Thyroid gland (tissue), 4 donors: ENCODE measurements around the gene OTOG.

Experiments used
- POLR2A ChIP-seq, 2 donors: fragments of 450-650 bp; IDR thresholded peaks; one replicate each; pipeline ENCODE4 v1.6.1; 2017; ENCODE audit warnings: antibody characterized with exemption in 2 of 2, mild to moderate bottlenecking in 2 of 2, moderate library complexity in 1 of 2
- TF ChIP-seq, protein P1 (sequence below), 6 experiments: fragments of 200-600 bp in 3 of 6; fragments of 450-650 bp in 3 of 6; sonication (generic) in 3 of 6; IDR thresholded peaks; one replicate each; pipeline ENCODE4 v1.5.1; 2016 to 2019; ENCODE audit warnings: antibody characterized with exemption in 6 of 6, mild to moderate bottlenecking in 2 of 6, inconsistent platforms in 1 of 6, moderate library complexity in 1 of 6

GRCh38 chr11:17498058-17498457 is 49.0 kb upstream of the OTOG start:
- TF ChIP-seq, protein P1, sequence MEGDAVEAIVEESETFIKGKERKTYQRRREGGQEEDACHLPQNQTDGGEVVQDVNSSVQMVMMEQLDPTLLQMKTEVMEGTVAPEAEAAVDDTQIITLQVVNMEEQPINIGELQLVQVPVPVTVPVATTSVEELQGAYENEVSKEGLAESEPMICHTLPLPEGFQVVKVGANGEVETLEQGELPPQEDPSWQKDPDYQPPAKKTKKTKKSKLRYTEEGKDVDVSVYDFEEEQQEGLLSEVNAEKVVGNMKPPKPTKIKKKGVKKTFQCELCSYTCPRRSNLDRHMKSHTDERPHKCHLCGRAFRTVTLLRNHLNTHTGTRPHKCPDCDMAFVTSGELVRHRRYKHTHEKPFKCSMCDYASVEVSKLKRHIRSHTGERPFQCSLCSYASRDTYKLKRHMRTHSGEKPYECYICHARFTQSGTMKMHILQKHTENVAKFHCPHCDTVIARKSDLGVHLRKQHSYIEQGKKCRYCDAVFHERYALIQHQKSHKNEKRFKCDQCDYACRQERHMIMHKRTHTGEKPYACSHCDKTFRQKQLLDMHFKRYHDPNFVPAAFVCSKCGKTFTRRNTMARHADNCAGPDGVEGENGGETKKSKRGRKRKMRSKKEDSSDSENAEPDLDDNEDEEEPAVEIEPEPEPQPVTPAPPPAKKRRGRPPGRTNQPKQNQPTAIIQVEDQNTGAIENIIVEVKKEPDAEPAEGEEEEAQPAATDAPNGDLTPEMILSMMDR (IDR thresholded peaks at IDR 0.05), result no peak
- no peak for TF ChIP-seq POLR2A (IDR thresholded peaks at IDR 0.05)
